ENCODE data around the gene UPP2.

The UPP2 gene

DNA sequence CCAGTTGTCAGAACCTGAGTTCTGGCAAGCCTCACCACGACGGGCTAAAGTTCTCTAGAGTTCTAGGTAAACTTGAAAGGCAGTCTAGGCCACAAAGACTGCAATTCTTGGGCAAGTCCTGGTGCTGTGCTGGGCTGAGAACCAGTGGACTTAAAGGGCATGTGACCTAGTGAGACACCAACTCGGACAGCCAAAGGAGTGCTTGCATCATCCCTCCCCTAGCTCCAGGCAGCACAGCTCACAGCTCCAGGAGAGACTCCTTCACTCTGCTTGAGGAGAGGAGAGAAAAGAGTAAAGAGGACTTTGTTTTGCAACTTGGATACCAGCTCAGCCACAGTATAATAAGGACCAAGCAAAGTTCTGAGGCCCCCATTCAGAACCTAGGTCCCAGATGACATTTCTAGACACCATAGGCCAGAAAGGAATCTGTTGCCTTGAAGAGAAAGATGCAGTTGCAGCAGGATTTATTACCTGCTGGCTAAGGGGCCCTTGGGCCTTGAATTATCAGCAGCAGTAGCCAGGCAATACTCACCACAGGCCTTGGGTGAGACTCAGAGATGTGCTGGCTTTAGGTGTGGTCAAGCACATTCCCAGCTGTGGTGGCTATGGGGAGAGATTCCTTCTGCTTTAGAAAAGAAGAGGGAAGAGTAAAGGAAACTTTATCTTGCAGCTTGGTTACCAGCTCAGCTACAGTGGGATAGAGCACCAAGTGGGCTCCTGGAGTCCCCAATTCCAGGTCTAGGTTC, 51.8 kb downstream of the UPP2 start:
- TF ChIP-seq, protein P1, sequence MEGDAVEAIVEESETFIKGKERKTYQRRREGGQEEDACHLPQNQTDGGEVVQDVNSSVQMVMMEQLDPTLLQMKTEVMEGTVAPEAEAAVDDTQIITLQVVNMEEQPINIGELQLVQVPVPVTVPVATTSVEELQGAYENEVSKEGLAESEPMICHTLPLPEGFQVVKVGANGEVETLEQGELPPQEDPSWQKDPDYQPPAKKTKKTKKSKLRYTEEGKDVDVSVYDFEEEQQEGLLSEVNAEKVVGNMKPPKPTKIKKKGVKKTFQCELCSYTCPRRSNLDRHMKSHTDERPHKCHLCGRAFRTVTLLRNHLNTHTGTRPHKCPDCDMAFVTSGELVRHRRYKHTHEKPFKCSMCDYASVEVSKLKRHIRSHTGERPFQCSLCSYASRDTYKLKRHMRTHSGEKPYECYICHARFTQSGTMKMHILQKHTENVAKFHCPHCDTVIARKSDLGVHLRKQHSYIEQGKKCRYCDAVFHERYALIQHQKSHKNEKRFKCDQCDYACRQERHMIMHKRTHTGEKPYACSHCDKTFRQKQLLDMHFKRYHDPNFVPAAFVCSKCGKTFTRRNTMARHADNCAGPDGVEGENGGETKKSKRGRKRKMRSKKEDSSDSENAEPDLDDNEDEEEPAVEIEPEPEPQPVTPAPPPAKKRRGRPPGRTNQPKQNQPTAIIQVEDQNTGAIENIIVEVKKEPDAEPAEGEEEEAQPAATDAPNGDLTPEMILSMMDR (IDR thresholded peaks at IDR 0.05; ENCODE audit: extremely low read depth, missing control alignments), result no peak
- no peak for DNase-seq (ENCODE audit: low spot score)

DNA sequence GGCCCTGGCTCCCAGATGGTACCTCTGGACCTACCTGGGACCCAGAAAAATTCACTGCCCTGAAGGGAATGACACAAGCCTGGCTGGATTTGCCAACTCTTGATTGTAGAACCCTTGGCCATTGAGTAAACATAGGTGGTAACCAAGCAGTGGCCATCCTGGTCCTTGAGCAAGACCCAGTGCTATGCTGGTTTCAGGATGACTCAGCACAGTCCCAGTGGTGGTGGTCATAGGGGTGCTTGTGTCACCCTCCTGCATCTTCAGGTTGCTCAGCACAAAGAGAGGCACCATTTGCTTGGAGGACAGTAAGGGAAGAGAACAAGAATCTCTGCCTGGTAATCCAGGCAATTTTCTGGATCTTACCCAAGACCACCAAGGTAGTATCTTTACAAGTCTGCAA, 52.9 kb downstream of the UPP2 start:
- no peak for DNase-seq (ENCODE audit: low spot score)
- TF ChIP-seq, protein P1 (IDR thresholded peaks at IDR 0.05; ENCODE audit: extremely low read depth, missing control alignments), result no peak

DNA sequence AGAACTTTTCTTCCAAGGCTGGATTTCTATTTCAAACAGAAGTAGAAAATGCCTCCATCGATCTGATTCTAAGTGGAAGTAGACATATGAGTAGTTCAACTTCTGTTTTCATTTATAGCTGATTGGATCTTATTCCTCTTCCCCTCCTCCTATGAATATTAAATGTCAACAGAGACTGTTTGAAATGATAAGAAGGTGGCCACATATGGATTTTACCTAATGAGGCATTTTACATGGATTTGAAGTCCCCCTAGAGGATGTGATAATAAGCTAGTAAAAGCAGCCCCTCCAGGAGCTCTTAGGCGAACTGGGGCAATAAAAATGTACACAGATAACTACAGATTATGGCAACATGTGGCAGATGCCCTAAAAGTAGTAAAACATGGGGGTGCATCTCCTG, 71.0 kb downstream of the UPP2 start:
- no peak for DNase-seq (ENCODE audit: low spot score)
- TF ChIP-seq, protein P1 (IDR thresholded peaks at IDR 0.05; ENCODE audit: extremely low read depth, missing control alignments), result no peak

DNA sequence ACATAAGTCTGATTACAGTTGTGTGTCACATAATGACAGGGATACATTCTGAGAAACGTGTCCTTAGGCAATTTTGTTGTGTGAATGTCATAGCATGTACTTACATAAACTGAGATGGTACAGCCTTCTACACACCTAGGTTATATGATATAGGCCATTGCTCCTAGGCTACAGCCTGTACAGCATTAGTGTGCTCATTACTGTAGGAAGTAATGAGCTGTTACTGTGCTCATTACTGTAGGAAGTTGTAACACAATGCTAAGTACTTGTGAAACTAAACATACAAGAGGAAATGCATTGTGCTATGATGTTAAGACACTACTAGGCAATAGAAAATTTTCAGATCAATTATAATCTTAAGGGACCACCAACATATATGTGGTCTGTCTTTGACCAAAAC, 72.8 kb downstream of the UPP2 start:
- DNase-seq (ENCODE audit: low spot score), result no peak
- TF ChIP-seq, protein P1 (IDR thresholded peaks at IDR 0.05; ENCODE audit: extremely low read depth, missing control alignments), result no peak

DNA sequence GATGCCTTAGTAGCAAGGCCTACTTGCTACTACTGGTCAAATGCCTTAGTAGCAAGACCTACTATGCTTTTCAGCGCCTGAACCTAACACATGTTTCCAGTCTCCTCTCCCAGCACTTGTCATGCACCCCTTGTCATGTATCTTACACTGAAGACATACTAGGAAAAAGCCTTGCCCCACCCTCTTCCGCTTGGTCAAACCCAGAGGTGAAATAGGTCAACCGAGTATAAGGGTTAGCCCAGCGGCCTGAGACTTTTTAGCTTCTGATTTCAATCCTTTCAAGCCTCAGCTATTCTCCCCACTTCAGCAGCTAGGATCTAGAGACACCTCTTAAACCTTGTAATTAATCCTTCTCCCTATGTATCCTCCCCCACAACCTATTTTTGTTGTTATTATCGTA, 73.3 kb downstream of the UPP2 start:
- no peak for DNase-seq (ENCODE audit: low spot score)
- TF ChIP-seq, protein P1 (IDR thresholded peaks at IDR 0.05; ENCODE audit: extremely low read depth, missing control alignments), result no peak

DNA sequence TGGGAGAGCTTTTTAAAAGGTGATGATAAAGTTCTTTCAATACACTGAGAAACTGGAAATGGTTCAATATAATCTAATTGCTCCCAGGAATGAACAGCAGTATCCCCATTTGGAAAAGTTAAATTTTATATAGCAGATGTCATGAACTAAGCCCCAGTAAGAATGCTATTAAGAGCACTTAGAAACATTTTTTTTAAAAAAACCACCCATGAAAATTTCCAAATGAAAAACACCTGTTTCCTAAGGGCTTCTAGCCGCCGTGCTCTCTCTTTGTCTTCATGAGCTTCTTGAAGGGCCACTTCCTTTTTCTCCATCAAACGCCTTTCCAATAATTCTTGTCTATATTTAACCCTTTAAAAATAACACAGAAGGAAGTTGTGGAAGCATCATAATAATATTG, 77.0 kb downstream of the UPP2 start:
- TF ChIP-seq, protein P1 (IDR thresholded peaks at IDR 0.05; ENCODE audit: extremely low read depth, missing control alignments), result no peak
- no peak for DNase-seq (ENCODE audit: low spot score)

DNA sequence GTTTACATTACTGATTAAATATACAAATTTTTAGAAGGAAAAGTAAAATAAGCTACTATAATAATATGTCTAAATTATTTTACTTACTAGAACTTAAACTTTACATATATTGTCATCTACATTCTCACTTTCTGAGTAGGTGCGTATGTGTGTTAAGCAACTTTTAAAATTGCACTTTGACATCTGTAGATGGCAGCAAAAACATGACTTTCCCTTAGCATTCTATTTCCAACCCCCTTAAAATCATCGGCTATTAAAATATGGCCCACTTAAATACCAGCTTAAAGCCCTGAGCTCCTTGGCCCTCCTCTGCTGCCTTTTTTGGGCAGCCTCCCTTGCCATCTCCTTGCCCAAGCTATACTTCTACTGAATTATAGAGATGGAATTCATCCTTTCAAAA, 78.0 kb downstream of the UPP2 start:
- TF ChIP-seq, protein P1 (IDR thresholded peaks at IDR 0.05; ENCODE audit: extremely low read depth, missing control alignments), result no peak
- no peak for DNase-seq (ENCODE audit: low spot score)
